ENCODE measurements around the gene PIGA. TPM values are rescaled to one million over a fixed set of nuclear protein-coding genes. Genes with fewer than 3 reads are reported as not detected.

The PIGA gene, protein sequence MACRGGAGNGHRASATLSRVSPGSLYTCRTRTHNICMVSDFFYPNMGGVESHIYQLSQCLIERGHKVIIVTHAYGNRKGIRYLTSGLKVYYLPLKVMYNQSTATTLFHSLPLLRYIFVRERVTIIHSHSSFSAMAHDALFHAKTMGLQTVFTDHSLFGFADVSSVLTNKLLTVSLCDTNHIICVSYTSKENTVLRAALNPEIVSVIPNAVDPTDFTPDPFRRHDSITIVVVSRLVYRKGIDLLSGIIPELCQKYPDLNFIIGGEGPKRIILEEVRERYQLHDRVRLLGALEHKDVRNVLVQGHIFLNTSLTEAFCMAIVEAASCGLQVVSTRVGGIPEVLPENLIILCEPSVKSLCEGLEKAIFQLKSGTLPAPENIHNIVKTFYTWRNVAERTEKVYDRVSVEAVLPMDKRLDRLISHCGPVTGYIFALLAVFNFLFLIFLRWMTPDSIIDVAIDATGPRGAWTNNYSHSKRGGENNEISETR
- total RNA-seq (2014; rRNA removed; shearing (Covaris generic); ENCODE audit: low replicate concordance) = 3.9 and 6.9 TPM in 2 replicates

DNA sequence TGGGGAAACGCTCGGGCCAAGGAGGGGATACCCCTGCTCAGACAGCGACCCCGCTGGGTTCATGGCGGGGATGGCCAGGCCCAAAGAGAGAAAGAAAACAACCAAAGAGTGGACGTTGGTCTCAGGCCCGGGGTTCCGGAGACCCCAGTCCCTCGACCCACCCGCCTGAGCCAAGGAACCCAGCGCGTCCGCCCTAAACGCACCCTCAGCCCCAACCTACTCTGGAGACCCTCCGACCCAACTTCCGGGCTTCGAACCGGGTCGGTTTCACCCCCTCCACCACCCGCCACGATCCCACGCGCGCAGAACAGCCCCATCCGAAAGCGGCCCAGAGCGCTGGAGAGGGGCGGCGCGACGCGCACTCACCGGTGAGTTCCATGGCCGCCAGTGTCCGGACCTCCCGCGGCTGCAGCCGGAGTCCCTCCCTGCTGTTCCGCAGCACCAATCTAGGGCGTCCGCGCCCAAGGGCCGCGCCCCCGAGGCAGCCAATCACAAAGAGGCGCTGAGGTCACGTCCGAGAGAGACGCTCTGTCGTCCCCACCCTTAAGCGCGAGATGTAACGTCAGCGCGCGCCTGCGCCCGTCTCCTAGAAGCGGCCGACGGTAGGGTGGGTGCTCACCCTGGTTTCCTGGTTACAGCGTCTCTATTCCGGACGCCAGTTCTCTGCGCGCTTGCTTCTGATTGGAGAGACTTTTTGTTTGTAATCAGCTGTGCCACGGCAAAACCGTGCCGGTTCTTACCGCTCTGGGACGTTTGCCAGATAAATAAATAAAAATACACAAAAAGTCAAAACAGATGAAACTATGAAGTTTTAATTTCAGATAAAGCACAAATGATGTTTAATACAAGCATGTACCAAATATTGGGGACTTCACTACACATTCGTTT is at the start of gene PIGA:
Gene PIGA (minus strand): TSS at position 389 of the 888 bp plus-strand sequence. CDS start 3,593 bp downstream, outside the sequence.
- Histone ChIP-seq H3K9me3 (no peaks in the 10 kb centered on the region), H3K4me3 (peak within 1 kb of the TSS; percentile 92), H3K36me3 (no peaks in the 10 kb centered on the region), H3K27me3 (no peaks in the 10 kb centered on the region)
- DNase-seq = peak; percentile 96

DNA sequence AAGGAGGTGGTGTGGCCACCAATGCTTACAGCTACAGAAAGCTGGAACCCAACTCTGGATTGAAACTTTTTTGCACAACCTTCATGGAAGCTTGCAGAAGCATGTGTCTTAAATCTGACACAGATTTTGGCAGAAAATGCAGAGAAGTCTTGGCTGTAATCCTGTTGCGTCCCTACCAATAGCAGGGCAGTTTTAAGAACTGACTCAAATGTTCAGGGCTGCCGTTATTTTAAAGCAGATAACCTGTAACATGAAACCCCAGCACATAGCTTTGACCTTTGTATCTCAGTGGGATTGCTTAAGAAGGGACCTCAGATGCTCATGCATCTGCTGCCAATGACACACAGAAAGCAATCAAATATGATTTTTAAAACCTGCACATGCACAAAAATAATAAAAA is 49.0 kb upstream of the PIGA start, which contains the start of gene VEGFD:
Gene VEGFD (minus strand): TSS at position 110 of the 400 bp plus-strand sequence. CDS start 467 bp downstream, outside the sequence.
- H3K27me3 ChIP-seq = no peaks in the 10 kb centered on the region

GRCh38 chrX:15382813-15383212 is 47.5 kb upstream of the PIGA start:
- H3K4me3 ChIP-seq = no peak overlapping the region
- H3K27me3 ChIP-seq = no peaks in the 10 kb centered on the region
- no peaks in the 10 kb centered on the region for H3K9me3 ChIP-seq
- DNase-seq = no peak
- H3K36me3 ChIP-seq = no peaks in the 10 kb centered on the region

More for the DNA sequence above, 49.0 kb upstream of the PIGA start, which contains the start of gene VEGFD:
- H3K9me3 ChIP-seq = no peaks in the 10 kb centered on the region
- H3K4me3 ChIP-seq = no peak within 1 kb of the TSS
- no peaks in the 10 kb centered on the region for H3K36me3 ChIP-seq
- no peak for DNase-seq

DNA sequence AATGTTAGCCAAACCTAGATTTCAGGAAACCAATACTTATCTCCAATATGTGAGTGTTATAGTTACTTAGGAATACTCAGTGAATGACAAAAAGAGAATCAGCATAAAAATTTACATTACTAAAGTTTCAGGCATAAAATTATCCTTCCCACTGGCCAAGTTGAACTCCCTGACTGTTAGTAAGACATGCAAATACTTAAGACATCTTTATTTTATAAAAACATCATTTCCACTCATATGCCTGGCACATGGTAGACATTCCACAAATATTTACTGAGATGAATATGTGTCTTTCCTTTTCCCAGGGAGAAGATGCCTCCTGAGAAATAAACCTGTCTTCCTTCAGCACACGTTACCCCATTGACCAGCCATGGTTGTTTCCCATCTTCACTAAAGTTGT is 41.6 kb upstream of the PIGA start:
- no peaks in the 10 kb centered on the region for H3K27me3 ChIP-seq
- no peaks in the 10 kb centered on the region for H3K36me3 ChIP-seq
- H3K4me3 ChIP-seq = no peak overlapping the region
- no peak for DNase-seq
- no peaks in the 10 kb centered on the region for H3K9me3 ChIP-seq

DNA sequence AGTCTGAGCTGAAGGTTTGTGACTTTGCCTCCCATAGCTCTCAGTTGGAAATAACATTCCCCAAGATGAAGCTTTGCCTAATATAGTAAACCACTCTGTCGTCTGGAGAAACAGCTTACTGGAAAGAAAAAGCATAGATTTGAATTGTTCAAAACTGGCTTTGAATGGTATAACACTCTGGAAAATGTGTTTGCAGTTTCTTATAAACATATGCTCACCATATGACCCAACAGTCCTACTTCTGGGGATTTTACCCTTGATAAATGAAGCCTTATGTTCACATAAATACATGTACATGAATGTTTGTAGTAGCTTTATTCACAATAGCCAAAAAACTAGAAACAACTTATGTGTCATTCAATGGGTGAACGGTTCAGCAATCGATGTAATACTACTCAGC is 38.7 kb upstream of the PIGA start:
- no peak for DNase-seq
- H3K4me3 ChIP-seq = no peak overlapping the region
- H3K36me3 ChIP-seq = no peaks in the 10 kb centered on the region
- H3K9me3 ChIP-seq = no peaks in the 10 kb centered on the region
- no peaks in the 10 kb centered on the region for H3K27me3 ChIP-seq

- no peak for DNase-seq
- H3K9me3 ChIP-seq = no peaks in the 10 kb centered on the region
- no peaks in the 10 kb centered on the region for H3K36me3 ChIP-seq
- no peaks in the 10 kb centered on the region for H3K27me3 ChIP-seq
- H3K4me3 ChIP-seq = no peak overlapping the region
Measured at GRCh38 chrX:15366506-15367352, 31.4 kb upstream of the PIGA start.

GRCh38 chrX:15359701-15360100 is 24.4 kb upstream of the PIGA start:
- H3K27me3 ChIP-seq = no peaks in the 10 kb centered on the region
- DNase-seq = no peak
- no peaks in the 10 kb centered on the region for H3K9me3 ChIP-seq
- H3K4me3 ChIP-seq = no peak overlapping the region
- no peaks in the 10 kb centered on the region for H3K36me3 ChIP-seq

DNA sequence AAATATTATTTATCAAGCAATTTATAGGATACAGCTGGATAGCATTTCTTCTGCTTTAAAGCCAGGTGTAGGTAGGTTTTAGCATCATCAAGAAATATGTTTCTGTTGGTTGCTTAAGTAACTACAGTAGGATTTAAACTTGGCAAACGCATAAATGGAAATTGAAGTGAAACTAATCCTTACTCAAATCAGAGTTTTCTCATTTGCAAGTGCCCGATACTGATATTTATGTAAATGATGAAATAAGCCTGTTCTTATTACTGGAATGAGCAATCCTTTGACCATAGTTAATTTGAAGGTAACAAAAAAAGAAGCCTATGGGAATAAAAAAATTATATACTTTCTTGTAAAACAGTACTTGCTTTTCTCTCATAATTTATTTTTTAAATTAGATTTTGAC is 23.2 kb upstream of the PIGA start:
- Histone ChIP-seq H3K9me3 (no peaks in the 10 kb centered on the region), H3K4me3 (no peak overlapping the region), H3K27me3 (no peaks in the 10 kb centered on the region), H3K36me3 (no peaks in the 10 kb centered on the region)
- no peak for DNase-seq

GRCh38 chrX:15356444-15356843 is 21.1 kb upstream of the PIGA start:
- no peak for DNase-seq
- Histone ChIP-seq H3K27me3 (no peaks in the 10 kb centered on the region), H3K9me3 (no peaks in the 10 kb centered on the region), H3K36me3 (no peaks in the 10 kb centered on the region), H3K4me3 (no peak overlapping the region)

DNA sequence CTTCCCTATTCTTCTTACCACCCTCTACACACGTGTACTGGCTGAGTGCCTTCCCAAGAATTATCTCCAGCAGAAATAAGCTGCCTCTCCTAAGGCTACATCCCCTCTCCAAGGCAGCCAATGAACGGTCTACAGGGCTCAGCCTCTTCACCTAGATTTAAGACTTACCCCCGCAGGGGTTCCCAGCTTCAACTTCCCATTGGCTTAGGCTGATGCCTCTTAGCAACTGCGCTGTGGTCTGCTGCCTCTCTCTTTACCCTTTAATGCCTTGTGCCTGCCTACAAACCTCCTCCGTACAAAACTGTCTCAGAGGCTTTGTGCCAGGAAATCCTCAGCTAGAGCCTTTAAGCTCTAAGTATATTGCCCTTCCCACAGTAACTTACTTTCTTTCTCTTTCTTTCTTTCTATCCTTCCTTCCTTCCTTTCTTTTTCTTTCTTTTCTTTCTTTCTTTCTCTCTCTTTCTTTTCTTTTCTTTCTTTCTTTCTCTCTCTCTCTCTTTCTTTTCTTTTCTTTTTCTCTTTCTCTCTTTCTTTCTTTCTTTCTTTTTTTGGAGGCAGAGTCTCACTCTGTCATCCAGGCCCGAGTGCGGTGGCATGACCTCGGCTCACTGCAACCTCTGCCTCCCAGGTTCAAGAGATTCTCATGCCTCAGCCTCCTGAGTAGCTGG is 15.1 kb upstream of the PIGA start:
- DNase-seq = no peak
- Histone ChIP-seq H3K27me3 (no peaks in the 10 kb centered on the region), H3K36me3 (no peaks in the 10 kb centered on the region), H3K9me3 (no peaks in the 10 kb centered on the region), H3K4me3 (no peak overlapping the region)

DNA sequence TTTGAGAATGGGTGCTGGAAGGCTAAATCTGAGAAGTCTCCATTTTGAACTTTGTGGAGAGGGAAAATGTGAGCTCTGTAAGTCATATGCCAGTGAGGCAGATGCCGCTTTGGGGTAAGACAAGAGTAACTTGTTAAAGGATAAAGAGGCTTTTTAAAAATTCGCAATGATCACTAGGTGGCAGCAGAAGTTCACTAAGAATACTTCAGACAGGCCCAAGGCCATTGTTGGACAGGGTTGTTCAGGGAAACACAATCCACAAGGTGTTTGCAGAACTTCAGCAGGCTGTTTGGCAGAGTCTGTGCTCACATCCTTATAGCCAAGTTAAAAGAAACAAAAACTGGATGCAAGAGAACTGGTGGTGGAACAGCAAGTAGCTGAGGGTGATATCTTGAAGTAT is 13.7 kb upstream of the PIGA start:
- H3K36me3 ChIP-seq = no peaks in the 10 kb centered on the region
- H3K4me3 ChIP-seq = no peak overlapping the region
- no peaks in the 10 kb centered on the region for H3K27me3 ChIP-seq
- no peak for DNase-seq
- no peaks in the 10 kb centered on the region for H3K9me3 ChIP-seq

- Histone ChIP-seq H3K4me3 (no peak overlapping the region), H3K27me3 (no peaks in the 10 kb centered on the region), H3K36me3 (no peaks in the 10 kb centered on the region), H3K9me3 (no peaks in the 10 kb centered on the region)
- DNase-seq = no peak
Measured at GRCh38 chrX:15345976-15346375, 10.7 kb upstream of the PIGA start.

- DNase-seq = no peak
- Histone ChIP-seq H3K27me3 (no peaks in the 10 kb centered on the region), H3K36me3 (no peaks in the 10 kb centered on the region), H3K4me3 (no peak overlapping the region), H3K9me3 (no peaks in the 10 kb centered on the region)
Measured at GRCh38 chrX:15344106-15344505, 8.8 kb upstream of the PIGA start.

- Histone ChIP-seq H3K27me3 (no peaks in the 10 kb centered on the region), H3K4me3 (no peak overlapping the region), H3K36me3 (no peaks in the 10 kb centered on the region), H3K9me3 (no peaks in the 10 kb centered on the region)
- no peak for DNase-seq
Measured at GRCh38 chrX:15343075-15343476, 7.8 kb upstream of the PIGA start.

- no peak for DNase-seq
- Histone ChIP-seq H3K27me3 (no peaks in the 10 kb centered on the region), H3K9me3 (no peaks in the 10 kb centered on the region), H3K36me3 (no peaks in the 10 kb centered on the region), H3K4me3 (no peak overlapping the region)
Measured at GRCh38 chrX:15340867-15341266, 5.5 kb upstream of the PIGA start.

GRCh38 chrX:15336023-15336413 is 695 bp upstream of the PIGA start:
- no peaks in the 10 kb centered on the region for H3K27me3 ChIP-seq
- H3K36me3 ChIP-seq = no peaks in the 10 kb centered on the region
- H3K9me3 ChIP-seq = no peaks in the 10 kb centered on the region
- peak overlapping the region; percentile 92 for H3K4me3 ChIP-seq
- DNase-seq = peak; percentile 14

All from MG63 (cell line).